Peyer's patch (tissue), 4 donors: ENCODE measurements around the gene MYL4. TPM values are rescaled to one million over a fixed set of nuclear protein-coding genes. Genes with fewer than 3 reads are reported as not detected.
"Not testable (repeated sequence)": the region's sequence is repeated elsewhere in the genome, so short reads cannot be mapped to it uniquely, and the experiment has no call there.

Source experiments
- DNase-seq, 3 donors: peaks; one replicate each; pipeline ENCODE4 v3.0.0-alpha.2; 2017 to 2019
- H3K27ac ChIP-seq, 4 donors: fragments of 200-600 bp; sonication (generic); one replicate each; pipeline ENCODE4 v1.5.1; 2016 to 2019
- H3K27me3 ChIP-seq, 2 donors: fragments of 200-600 bp; sonication (generic); one replicate each; pipeline ENCODE4 v1.5.1; 2019
- H3K36me3 ChIP-seq, 3 donors: fragments of 200-600 bp; sonication (generic); one replicate each; pipeline ENCODE4 v1.5.1; 2016 to 2019
- H3K4me1 ChIP-seq, 4 donors: fragments of 200-600 bp; sonication (generic); one replicate each; pipeline ENCODE4 v1.5.1; 2016 to 2019
- H3K4me3 ChIP-seq, 4 donors: fragments of 200-600 bp; sonication (generic); 1 replicate in 3 of 4; 2 replicates in 1 of 4; pipeline ENCODE4 v1.5.1; 2016 to 2019; ENCODE audit warnings: mild to moderate bottlenecking in 1 of 4
- H3K9me3 ChIP-seq, 4 donors: fragments of 200-600 bp; sonication (generic); one replicate each; pipeline ENCODE4 v1.5.1; 2016 to 2019; ENCODE audit warnings: mild to moderate bottlenecking in 1 of 4
- POLR2A ChIP-seq, 2 donors: fragments of 450-650 bp; IDR thresholded peaks; one replicate each; pipeline ENCODE4 v1.5.1; 2017; ENCODE audit warnings: antibody characterized with exemption in 2 of 2, mild to moderate bottlenecking in 2 of 2, moderate library complexity in 2 of 2
- total RNA-seq, 4 donors: library from RNA; depleted of rRNA; stranded (reverse); fragments of >200 nt; gene quantifications; one replicate each; pipeline ENCODE4 v1.1.0, GENCODE V29; 2016
- TF ChIP-seq, protein P1 (sequence below), 6 experiments: fragments of 450-650 bp in 4 of 6; fragments of 200-600 bp in 2 of 6; sonication (generic) in 1 of 6; IDR thresholded peaks; one replicate each; pipeline ENCODE4 v1.5.1; 2017 to 2019; ENCODE audit warnings: antibody characterized with exemption in 6 of 6, mild to moderate bottlenecking in 3 of 6, moderate library complexity in 1 of 6

MYL4 gene
- total RNA-seq, 4 donors from 2014 or later, result 9.1 TPM; not detected in 3

DNA sequence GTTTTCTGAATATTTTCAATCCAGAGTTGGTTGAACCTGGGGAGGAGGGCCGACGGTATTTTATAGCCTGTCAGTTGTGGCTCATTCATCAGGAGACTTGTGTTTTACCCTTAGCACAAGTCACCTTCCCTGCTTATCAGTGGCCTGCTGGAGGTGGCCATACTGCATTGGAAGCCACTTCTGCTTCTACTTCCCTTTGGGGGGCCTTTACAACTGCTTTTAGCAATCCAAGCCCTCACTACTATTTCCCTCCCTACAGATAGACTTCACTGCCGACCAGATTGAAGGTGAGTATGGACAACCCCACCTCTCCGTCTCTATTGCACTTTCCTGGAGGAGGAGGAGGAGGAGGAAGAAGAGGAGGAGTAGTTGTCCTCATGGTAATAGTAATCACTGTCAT is 4.4 kb downstream of the MYL4 start:
- no peaks in the 10 kb centered on the region for H3K27me3 ChIP-seq
- no peaks in the 10 kb centered on the region for H3K9me3 ChIP-seq
- peaks cover 0 to 2% (median 0%) of the 10 kb centered on the region in 4 donors for H3K4me1 ChIP-seq
- TF ChIP-seq POLR2A (IDR thresholded peaks at IDR 0.05), result no peak
- TF ChIP-seq, protein P1, sequence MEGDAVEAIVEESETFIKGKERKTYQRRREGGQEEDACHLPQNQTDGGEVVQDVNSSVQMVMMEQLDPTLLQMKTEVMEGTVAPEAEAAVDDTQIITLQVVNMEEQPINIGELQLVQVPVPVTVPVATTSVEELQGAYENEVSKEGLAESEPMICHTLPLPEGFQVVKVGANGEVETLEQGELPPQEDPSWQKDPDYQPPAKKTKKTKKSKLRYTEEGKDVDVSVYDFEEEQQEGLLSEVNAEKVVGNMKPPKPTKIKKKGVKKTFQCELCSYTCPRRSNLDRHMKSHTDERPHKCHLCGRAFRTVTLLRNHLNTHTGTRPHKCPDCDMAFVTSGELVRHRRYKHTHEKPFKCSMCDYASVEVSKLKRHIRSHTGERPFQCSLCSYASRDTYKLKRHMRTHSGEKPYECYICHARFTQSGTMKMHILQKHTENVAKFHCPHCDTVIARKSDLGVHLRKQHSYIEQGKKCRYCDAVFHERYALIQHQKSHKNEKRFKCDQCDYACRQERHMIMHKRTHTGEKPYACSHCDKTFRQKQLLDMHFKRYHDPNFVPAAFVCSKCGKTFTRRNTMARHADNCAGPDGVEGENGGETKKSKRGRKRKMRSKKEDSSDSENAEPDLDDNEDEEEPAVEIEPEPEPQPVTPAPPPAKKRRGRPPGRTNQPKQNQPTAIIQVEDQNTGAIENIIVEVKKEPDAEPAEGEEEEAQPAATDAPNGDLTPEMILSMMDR (IDR thresholded peaks at IDR 0.05), result no peak
- H3K36me3 ChIP-seq, result no peaks in the 10 kb centered on the region
- no peak overlapping the region for H3K27ac ChIP-seq
- DNase-seq, result no peak
- H3K4me3 ChIP-seq, result no peak overlapping the region

DNA sequence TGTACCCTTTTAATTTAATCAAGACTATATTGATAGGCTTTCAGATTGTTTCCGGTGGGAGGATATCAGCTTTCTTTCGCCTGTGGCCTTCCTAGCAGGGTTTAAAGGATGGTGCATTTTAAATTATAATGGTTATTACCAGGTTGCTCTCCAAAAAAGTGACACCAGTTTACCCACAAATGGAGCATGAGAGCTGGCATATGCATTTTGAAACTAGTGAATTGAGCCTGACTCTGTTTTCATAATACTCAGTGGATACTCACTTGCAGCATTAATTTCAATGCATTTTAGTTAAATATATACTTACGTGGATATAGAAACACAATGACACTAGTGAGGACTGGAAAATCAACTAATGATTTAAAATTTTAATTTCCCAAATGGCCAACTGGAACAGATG is 5.8 kb downstream of the MYL4 start:
- no peaks in the 10 kb centered on the region for H3K36me3 ChIP-seq
- H3K4me3 ChIP-seq, result no peak overlapping the region
- TF ChIP-seq, protein P1 (IDR thresholded peaks at IDR 0.05), result no peak
- no peak for TF ChIP-seq POLR2A (IDR thresholded peaks at IDR 0.05)
- no peak for DNase-seq
- H3K9me3 ChIP-seq, result no peaks in the 10 kb centered on the region
- H3K27ac ChIP-seq, result no peak overlapping the region
- peaks cover 0 to 7% (median 0%) of the 10 kb centered on the region in 4 donors for H3K4me1 ChIP-seq
- no peaks in the 10 kb centered on the region for H3K27me3 ChIP-seq

DNA sequence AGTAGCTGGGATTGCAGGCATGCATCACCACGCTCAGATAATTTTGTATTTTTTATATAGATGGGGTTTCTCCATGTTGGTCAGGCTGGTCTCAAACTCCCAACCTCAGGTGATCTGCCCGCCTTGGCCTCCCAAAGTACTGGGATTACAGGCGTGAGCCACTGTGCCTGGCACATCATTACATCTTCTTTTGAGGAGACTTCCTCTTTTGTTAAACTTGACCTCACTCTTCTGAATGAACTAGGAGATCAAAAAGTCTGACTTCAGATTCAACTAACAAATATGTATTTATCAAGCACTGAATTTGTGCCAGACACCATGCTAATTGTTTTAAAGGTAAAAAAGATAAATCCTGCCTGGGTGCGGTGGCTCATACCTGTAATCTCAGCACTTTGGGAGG is 7.7 kb downstream of the MYL4 start:
- H3K36me3 ChIP-seq, H3K4me1 ChIP-seq, H3K9me3 ChIP-seq, H3K27me3 ChIP-seq, H3K4me3 ChIP-seq, H3K27ac ChIP-seq, DNase-seq: not testable (repeated sequence)

DNA sequence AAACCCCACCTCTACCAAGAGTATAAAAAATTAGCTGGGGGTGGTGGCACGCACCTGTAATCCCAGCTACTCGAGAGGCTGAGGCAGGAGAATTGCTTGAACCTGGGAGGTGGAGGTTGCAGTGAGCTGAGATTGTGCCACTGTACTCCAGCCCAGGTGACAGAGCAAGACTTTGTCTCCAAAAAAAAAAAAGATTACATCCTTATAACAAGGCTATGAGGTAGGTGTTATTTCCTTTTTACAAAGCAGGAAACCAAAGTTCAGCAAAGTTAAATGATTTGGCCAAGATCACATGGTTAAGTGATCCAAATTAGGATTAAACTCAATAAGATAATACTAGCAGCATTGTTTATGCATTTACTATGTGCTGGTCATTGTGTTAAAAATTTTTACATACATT is 8.1 kb downstream of the MYL4 start:
- not testable (repeated sequence) for H3K9me3 ChIP-seq, DNase-seq, H3K27ac ChIP-seq, H3K4me1 ChIP-seq, H3K4me3 ChIP-seq, H3K27me3 ChIP-seq, H3K36me3 ChIP-seq

DNA sequence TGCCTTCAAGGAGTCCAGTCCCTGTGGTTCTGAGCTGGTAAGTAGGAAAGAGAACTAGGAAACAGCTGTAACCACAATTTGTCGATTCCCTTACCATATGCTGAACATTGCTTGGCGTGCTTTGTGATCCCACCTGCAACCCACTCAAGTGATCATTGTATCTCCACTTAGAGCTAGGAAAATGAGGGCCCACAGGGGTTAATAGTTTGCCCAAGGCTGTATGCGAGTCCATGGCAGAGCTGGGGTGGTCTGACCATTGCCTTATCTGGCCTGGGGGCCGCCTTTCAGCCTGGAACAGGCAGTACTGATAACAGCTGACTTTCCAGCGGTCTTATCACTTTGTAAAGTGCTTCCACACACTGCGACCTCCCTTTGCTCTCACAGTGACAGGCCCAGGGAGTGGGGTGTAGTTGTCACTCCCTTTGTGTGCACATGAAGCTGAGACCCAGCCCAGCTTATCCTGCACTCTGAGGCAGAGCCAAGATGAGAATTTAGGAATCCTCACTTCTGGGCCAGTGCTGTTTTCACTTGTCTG is 9.8 kb downstream of the MYL4 start:
- H3K27ac ChIP-seq, result no peak overlapping the region
- peaks cover 0 to 7% (median 0%) of the 10 kb centered on the region in 4 donors for H3K4me1 ChIP-seq
- TF ChIP-seq, protein P1 (IDR thresholded peaks at IDR 0.05), result no peak
- TF ChIP-seq POLR2A (IDR thresholded peaks at IDR 0.05), result no peak
- no peaks in the 10 kb centered on the region for H3K9me3 ChIP-seq
- no peak overlapping the region for H3K4me3 ChIP-seq
- no peak for DNase-seq
- H3K36me3 ChIP-seq, result no peaks in the 10 kb centered on the region
- H3K27me3 ChIP-seq, result no peaks in the 10 kb centered on the region

DNA sequence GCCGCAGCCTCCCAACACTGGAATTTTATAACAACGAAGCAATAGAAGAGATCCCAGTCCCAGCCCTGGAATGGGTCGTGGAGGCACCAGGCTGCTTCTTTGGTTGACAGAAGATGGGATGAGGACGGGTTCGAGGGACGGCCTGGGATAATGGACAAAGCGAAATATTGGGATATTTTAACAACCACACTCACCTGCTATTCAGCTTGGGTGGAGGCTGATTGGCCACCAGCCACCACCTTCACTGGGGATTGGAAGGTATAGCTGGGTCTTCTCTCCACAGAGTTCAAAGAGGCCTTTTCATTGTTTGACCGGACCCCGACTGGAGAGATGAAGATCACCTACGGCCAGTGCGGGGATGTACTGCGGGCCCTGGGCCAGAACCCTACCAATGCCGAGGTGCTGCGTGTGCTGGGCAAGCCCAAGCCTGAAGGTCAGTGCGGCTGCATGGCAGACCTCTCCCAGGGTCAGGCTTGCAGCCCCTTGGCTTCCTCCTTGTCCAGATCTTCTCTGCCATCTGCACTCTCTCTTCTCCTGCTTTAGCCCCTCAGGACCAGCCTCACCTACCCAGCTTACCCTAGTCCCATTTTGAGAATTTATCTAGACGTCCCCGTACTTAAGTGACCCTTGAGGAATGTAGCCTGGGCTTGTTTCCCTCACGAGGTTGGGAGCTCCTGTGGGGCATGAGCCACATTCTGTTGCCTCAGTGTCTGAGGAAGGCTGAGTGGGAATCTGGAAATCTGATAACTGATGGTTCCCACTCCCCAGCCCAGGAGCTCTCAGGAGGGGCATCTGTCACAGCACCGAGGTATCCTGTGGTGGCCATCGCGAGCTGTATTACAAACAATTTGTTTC is 10.7 kb downstream of the MYL4 start:
- Histone ChIP-seq H3K36me3 (no peaks in the 10 kb centered on the region), H3K9me3 (no peaks in the 10 kb centered on the region), H3K4me3 (no peak overlapping the region), H3K27ac (no peak overlapping the region), H3K27me3 (no peaks in the 10 kb centered on the region), H3K4me1 (peaks cover 0 to 12% (median 0%) of the 10 kb centered on the region in 4 donors)
- no peak for DNase-seq
- TF ChIP-seq POLR2A (IDR thresholded peaks at IDR 0.05), result no peak
- TF ChIP-seq, protein P1 (IDR thresholded peaks at IDR 0.05), result no peak
